ENCODE data around the gene RAB14.

Gene RAB14

DNA sequence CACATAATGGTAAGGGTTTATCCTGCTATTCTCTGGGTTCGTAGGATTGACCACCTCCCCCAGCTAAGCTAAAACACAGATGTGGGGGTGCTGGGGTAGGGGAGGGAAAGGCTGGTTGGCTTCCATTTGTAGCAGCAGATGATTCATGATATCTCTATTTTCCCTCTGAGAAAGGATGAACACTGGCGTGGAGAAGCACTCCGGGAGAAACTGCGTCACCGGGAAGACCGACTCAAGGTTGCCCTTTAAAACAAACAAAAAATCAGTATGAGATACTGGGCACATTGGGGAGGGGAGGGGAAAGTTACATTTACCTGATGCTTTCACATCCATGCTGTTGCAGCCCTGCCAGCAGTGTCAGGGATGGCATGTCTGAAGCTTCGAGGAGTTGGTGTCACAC is 28.2 kb downstream of the RAB14 start:
- DNase-seq (ENCODE audit: low read depth) = no peak
- no peak overlapping the region for H3K4me3 ChIP-seq (ENCODE audit: low read length)
- TF ChIP-seq, protein P1, sequence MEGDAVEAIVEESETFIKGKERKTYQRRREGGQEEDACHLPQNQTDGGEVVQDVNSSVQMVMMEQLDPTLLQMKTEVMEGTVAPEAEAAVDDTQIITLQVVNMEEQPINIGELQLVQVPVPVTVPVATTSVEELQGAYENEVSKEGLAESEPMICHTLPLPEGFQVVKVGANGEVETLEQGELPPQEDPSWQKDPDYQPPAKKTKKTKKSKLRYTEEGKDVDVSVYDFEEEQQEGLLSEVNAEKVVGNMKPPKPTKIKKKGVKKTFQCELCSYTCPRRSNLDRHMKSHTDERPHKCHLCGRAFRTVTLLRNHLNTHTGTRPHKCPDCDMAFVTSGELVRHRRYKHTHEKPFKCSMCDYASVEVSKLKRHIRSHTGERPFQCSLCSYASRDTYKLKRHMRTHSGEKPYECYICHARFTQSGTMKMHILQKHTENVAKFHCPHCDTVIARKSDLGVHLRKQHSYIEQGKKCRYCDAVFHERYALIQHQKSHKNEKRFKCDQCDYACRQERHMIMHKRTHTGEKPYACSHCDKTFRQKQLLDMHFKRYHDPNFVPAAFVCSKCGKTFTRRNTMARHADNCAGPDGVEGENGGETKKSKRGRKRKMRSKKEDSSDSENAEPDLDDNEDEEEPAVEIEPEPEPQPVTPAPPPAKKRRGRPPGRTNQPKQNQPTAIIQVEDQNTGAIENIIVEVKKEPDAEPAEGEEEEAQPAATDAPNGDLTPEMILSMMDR (conservative IDR thresholded peaks at IDR 0.05; ENCODE audit: low read depth, low read length) = no peak

DNA sequence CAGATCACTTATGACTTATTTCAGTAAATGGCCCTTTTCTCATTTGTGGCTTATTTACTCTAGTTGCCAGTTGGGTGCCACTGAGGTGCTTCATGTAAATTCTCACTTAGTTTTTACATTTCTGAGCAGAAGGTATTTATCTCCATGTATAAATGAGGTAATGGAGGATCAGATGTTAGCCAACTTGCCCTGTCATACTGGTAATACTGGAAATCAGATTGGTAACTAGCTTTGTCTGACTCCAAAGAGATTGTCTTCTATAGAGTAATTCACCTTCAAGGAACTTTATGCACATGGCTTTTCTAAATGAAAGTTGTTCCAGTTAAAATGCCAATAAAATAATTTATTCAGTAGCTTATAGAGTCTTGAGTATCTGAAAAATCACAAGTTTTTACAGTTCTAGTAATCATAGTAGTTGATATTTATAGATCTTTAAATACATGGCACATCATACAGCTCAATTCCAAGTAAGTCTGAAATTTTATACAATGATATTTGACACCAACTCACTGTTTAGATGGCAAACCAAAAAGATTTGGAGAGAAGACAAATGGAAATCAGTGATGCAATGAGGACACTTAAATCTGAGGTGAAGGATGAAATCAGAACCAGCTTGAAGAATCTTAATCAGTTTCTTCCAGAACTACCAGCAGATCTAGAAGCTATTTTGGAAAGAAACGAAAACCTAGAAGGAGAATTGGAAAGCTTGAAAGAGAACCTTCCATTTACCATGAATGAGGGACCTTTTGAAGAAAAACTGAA is 28.8 kb downstream of the RAB14 start:
- no peak for DNase-seq (ENCODE audit: low read depth)

DNA sequence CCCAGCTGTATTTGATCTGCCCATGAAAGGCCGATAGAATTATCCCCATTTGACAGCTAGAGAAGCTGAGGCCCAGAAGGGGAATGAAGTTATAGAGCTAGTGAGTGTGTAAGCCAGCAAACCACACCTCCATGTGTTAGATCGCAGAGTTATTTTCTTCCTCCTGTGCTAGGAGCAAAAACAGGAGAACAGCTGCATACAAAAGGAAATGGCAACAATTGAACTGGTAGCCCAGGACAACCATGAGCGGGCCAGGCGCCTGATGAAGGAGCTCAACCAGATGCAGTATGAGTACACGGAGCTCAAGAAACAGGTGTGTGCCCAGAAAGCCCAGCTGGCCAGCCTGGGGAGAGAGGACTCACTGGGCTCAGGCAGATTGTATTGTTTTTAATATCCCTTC is 30.4 kb downstream of the RAB14 start:
- TF ChIP-seq, protein P1 (conservative IDR thresholded peaks at IDR 0.05; ENCODE audit: low read depth, low read length) = no peak
- H3K4me3 ChIP-seq (ENCODE audit: low read length) = no peak overlapping the region
- DNase-seq (ENCODE audit: low read depth) = no peak

More for the DNA sequence above, 28.8 kb downstream of the RAB14 start:
- no peak overlapping the region for H3K4me3 ChIP-seq (ENCODE audit: low read length)
- TF ChIP-seq, protein P1 (conservative IDR thresholded peaks at IDR 0.05; ENCODE audit: low read depth, low read length) = no peak

DNA sequence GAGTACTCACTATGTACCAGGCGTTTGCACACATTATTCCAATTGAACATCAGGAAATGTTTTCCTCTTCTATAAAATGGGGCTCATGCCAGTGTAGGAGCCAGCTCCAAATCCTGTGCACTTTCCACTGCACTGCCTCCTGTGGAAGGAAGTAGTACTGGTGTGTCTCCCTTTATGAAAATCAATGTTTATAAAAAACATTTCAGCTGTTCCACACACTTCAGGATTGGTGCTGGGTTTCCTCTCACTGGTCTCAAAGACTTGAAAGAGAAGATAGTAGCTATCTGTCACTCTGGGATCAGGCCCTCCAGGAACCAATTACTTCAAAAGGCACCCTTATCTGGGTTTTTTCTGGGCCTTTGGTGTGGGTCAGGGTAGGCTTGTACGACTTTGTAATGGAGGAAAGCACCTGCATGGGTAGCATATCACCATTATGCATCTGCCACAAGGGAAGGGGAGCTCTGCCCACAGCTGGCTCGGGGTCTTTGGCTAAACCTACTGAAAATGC is 32.5 kb downstream of the RAB14 start:
- TF ChIP-seq, protein P1 (conservative IDR thresholded peaks at IDR 0.05; ENCODE audit: low read depth, low read length) = peak; percentile 49
- DNase-seq (ENCODE audit: low read depth) = no peak
- H3K4me3 ChIP-seq (ENCODE audit: low read length) = no peak overlapping the region

DNA sequence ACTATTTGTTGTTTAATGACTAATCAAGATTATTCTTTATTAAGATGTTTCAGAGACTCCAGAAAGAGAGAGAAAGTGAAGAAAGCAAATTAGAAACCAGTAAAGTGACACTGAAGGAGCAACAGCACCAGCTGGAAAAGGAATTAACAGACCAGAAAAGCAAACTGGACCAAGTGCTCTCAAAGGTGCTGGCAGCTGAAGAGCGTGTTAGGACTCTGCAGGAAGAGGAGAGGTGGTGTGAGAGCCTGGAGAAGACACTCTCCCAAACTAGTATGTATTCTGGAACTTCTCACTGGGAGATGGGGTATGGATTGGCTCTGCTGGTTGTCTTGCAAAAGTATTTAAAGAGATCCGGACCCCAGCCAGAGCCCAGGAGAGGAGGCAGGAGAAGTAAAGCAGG is 33.6 kb downstream of the RAB14 start:
- no peak for DNase-seq (ENCODE audit: low read depth)
- H3K4me3 ChIP-seq (ENCODE audit: low read length) = no peak overlapping the region
- TF ChIP-seq, protein P1 (conservative IDR thresholded peaks at IDR 0.05; ENCODE audit: low read depth, low read length) = no peak

DNA sequence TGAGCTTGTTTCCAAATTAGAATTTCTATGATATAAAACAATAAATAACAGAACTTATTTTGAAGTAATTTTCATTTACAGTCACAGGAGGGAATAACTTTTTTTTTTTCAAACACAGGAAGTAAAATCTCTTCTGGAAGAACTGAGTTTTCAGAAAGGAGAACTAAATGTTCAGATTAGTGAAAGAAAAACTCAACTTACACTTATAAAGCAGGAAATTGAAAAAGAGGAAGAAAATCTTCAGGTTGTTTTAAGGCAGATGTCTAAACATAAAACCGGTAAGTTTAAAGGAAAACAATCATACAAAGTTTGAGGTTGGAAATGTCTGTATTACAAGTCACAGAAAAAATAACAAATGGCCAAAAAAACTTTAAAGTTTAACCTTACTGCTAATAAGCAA is 41.6 kb downstream of the RAB14 start:
- TF ChIP-seq, protein P1 (conservative IDR thresholded peaks at IDR 0.05; ENCODE audit: low read depth, low read length) = no peak
- H3K4me3 ChIP-seq (ENCODE audit: low read length) = no peak overlapping the region
- no peak for DNase-seq (ENCODE audit: low read depth)

DNA sequence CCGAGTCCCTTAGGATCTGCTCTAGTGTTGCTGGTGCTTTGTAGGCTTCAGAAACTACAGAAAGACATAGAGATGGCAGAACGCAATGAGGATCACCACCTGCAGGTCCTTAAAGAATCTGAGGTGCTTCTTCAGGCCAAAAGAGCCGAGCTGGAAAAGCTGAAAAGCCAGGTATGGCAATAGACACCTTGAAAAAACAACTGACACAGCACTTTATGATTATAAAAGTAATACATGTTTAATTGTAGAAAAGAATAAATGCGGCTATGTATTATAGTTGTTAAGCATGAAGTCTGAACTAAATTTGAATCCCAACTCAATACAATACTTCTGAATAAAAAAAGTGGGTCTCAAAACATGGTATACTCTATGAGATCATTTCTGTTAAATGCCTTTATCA is 43.7 kb downstream of the RAB14 start:
- DNase-seq (ENCODE audit: low read depth) = no peak
- no peak overlapping the region for H3K4me3 ChIP-seq (ENCODE audit: low read length)
- TF ChIP-seq, protein P1 (conservative IDR thresholded peaks at IDR 0.05; ENCODE audit: low read depth, low read length) = no peak
